ENCODE data around the gene GTPBP4. TPM values are rescaled to one million over a fixed set of nuclear protein-coding genes. Genes with fewer than 3 reads are reported as not detected.
A peak's percentile ranks its signal among the peaks of the same experiment; 100 is the strongest.

Gene GTPBP4
- 187 and 194 TPM in 2 replicates for total RNA-seq

DNA sequence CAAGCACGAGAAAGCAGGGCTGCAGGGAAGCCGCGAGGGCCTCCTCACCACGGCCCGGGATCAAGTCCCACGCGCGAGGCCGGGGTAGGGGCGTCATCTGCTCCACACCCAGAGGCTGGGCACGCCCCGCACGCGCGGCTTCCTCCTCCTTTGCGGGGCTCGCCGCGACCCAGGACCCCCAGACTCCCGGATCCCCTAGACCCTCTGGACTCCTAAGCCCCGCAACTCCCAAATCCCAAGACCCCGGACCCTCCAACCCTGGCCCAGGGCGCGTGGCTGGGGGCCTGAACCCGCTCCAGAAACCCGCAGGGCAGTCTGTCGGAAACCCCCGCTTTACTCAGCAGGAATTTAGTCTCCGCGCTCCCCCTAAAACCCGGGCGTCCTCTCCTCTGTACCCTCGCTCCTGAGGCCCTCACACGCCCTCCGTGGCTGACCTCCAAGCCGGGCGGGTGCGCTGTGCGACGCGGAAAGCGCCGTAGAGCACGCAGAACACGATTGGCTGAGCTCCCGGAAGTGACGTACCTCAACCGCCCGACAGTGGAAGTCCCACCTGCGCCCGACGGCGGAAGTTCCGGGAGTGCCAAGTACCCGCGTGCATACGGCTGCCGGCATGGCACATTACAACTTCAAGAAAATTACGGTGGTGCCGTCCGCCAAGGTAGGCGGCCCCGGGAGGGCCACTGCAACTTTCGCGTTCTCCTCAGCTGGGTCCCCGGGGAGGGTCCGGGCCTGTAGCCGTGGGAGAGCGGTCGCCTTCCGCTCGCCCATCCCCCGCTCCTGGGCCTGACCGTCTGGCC is at the start of gene GTPBP4:
Gene GTPBP4, plus strand, starts transcription at position 565 of the 797 bp plus-strand sequence. Its CDS starts 46 bp downstream, at position 611.
- intact Hi-C loops (cut with micrococcal nuclease): loop anchor here (1.0 to 2.0 kb wide), 5 partner anchors 22 to 69 kb away; partner anchors contain the start of genes IDI1, LARP4B and WDR37
- Mint-ChIP-seq H3K27ac (peak within 1 kb of the TSS; percentile 98), H3K4me3 (peak within 1 kb of the TSS; percentile 97), H3K9me3 (no peaks in the 10 kb centered on the region), H3K27me3 (no peaks in the 10 kb centered on the region), H3K4me1 (peaks cover 34% of the 10 kb centered on the region), H3K36me3 (ENCODE audit: low read depth) (peaks cover 39% of the 10 kb centered on the region)
- peak; percentile 99 for DNase-seq

DNA sequence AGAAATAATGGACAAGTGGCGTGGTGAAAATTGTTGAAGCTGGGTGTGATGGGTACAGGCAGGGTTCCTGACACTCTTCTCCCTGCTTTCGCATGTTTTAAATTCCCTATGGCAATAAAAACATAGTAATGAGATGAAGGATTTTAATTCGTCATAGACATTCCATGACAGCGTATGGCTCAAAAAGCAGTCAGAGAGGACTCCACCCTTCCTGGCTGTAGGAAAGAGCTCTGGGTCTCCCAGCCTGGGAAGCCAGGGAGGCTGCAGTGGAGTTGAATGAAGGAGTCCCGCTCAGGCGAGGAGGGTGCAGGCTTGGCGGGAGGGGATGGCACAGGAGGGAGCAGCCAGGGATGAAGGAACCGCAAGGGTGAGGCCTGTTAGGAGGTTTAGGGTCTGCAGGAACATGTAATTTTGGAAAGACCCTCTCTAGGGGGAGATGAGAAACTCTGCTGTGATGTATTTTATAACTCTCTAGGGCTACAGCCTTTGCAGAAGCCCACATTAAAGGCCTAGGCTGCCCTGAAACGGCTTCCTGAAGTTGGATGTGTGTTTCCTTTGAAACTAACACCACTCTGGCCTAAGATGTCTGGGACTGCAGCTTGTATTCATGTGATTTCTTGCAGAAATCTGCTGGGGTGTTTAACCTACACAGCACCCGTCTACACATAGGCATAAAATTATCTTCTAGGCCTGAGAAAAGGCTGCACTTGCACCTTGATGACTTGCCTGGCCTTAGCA is 49.1 kb upstream of the GTPBP4 start:
- intact Hi-C loops (cut with micrococcal nuclease): no loop called here
- Mint-ChIP-seq H3K27me3 (no peaks in the 10 kb centered on the region), H3K36me3 (ENCODE audit: low read depth) (no peaks in the 10 kb centered on the region), H3K4me3 (no peak overlapping the region), H3K4me1 (peaks cover 25% of the 10 kb centered on the region), H3K27ac (peak overlapping the region; percentile 35), H3K9me3 (no peaks in the 10 kb centered on the region)
- DNase-seq: peak; percentile 62

GRCh38 chr10:943334-944033 is 44.8 kb upstream of the GTPBP4 start:
- Mint-ChIP-seq H3K4me3 (no peak overlapping the region), H3K27me3 (no peaks in the 10 kb centered on the region), H3K27ac (no peak overlapping the region), H3K36me3 (ENCODE audit: low read depth) (no peaks in the 10 kb centered on the region), H3K4me1 (peaks cover 32% of the 10 kb centered on the region), H3K9me3 (no peaks in the 10 kb centered on the region)
- intact Hi-C loops (cut with micrococcal nuclease): no loop called here
- DNase-seq: no peak

GRCh38 chr10:944034-944831 is 44.0 kb upstream of the GTPBP4 start:
- DNase-seq: peak; percentile 78
- Mint-ChIP-seq H3K27ac (peak overlapping the region; percentile 64), H3K4me1 (peaks cover 26% of the 10 kb centered on the region), H3K9me3 (no peaks in the 10 kb centered on the region), H3K36me3 (ENCODE audit: low read depth) (no peaks in the 10 kb centered on the region), H3K4me3 (peak overlapping the region; percentile 50), H3K27me3 (no peaks in the 10 kb centered on the region)
- intact Hi-C loops (cut with micrococcal nuclease): no loop called here

GRCh38 chr10:945778-946177 is 42.5 kb upstream of the GTPBP4 start:
- DNase-seq: no peak
- H3K36me3 Mint-ChIP-seq (ENCODE audit: low read depth): no peaks in the 10 kb centered on the region
- no peak overlapping the region for H3K4me3 Mint-ChIP-seq
- H3K27ac Mint-ChIP-seq: no peak overlapping the region
- no peaks in the 10 kb centered on the region for H3K9me3 Mint-ChIP-seq
- intact Hi-C loops (cut with micrococcal nuclease): no loop called here
- H3K4me1 Mint-ChIP-seq: peaks cover 22% of the 10 kb centered on the region
- H3K27me3 Mint-ChIP-seq: peaks cover 9% of the 10 kb centered on the region

DNA sequence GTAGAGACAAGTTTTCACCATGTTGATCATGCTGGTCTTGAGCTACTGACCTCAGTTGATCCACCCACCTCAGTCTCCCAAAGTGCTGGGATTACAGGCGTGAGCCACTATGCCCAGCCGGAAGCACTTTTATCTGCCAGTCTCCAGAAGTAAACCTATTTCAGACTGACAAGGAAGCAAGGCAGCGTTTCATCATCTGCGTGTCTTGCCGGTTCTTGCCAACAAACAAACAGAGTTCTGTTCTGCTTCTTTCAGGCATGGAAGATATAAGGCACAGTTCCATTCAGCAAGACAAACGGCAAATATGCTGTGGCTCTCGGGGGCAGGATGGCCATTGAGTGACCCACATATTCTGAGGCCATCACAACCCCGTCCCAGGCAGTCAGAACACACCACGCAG is 41.2 kb upstream of the GTPBP4 start:
- H3K4me3 Mint-ChIP-seq: no peak overlapping the region
- H3K27ac Mint-ChIP-seq: no peak overlapping the region
- H3K27me3 Mint-ChIP-seq: peaks cover 11% of the 10 kb centered on the region
- intact Hi-C loops (cut with micrococcal nuclease): no loop called here
- no peak for DNase-seq
- H3K9me3 Mint-ChIP-seq: no peaks in the 10 kb centered on the region
- H3K4me1 Mint-ChIP-seq: peaks cover 20% of the 10 kb centered on the region
- no peaks in the 10 kb centered on the region for H3K36me3 Mint-ChIP-seq (ENCODE audit: low read depth)

- no peak for DNase-seq
- intact Hi-C loops (cut with micrococcal nuclease): no loop called here
- Mint-ChIP-seq H3K9me3 (no peaks in the 10 kb centered on the region), H3K36me3 (ENCODE audit: low read depth) (no peaks in the 10 kb centered on the region), H3K27ac (no peak overlapping the region), H3K4me1 (peaks cover 14% of the 10 kb centered on the region), H3K4me3 (no peak overlapping the region), H3K27me3 (peaks cover 11% of the 10 kb centered on the region)
These were observed 40.4 kb upstream of the GTPBP4 start for GRCh38 chr10:947881-948280.

GRCh38 chr10:948347-948746 is 39.9 kb upstream of the GTPBP4 start:
- Mint-ChIP-seq H3K9me3 (no peaks in the 10 kb centered on the region), H3K4me3 (no peak overlapping the region), H3K27me3 (peaks cover 11% of the 10 kb centered on the region), H3K36me3 (ENCODE audit: low read depth) (no peaks in the 10 kb centered on the region), H3K27ac (no peak overlapping the region), H3K4me1 (peaks cover 13% of the 10 kb centered on the region)
- intact Hi-C loops (cut with micrococcal nuclease): no loop called here
- no peak for DNase-seq

DNA sequence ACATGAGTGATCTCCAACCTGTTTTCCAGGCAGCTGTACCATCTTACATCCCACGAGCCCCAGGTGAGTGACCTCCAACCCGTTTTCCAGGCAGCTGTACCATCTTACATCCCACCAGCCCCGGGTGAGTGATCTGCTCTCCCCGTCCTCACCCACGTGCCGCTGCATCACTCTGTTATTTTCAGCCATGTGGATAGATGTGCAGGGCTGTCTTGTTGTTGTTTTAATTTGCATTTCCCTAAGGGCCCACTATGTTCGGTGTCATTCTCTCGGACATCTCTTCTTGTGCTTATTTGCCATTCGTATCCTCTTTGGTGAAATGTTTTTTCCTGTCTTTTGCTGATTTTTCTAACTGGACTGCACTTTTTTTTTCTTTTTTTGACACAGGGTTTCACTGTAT is 38.8 kb upstream of the GTPBP4 start:
- Mint-ChIP-seq H3K4me3 (no peak overlapping the region), H3K4me1 (peaks cover 3% of the 10 kb centered on the region), H3K9me3 (no peaks in the 10 kb centered on the region), H3K27ac (no peak overlapping the region), H3K27me3 (peaks cover 11% of the 10 kb centered on the region), H3K36me3 (ENCODE audit: low read depth) (no peaks in the 10 kb centered on the region)
- intact Hi-C loops (cut with micrococcal nuclease): no loop called here
- DNase-seq: no peak

- Mint-ChIP-seq H3K36me3 (ENCODE audit: low read depth) (no peaks in the 10 kb centered on the region), H3K4me1 (no peaks in the 10 kb centered on the region), H3K9me3 (no peaks in the 10 kb centered on the region), H3K4me3 (no peak overlapping the region), H3K27me3 (peaks cover 11% of the 10 kb centered on the region), H3K27ac (no peak overlapping the region)
- DNase-seq: no peak
- intact Hi-C loops (cut with micrococcal nuclease): no loop called here
These were observed 34.4 kb upstream of the GTPBP4 start for GRCh38 chr10:953836-954235.

- Mint-ChIP-seq H3K9me3 (no peaks in the 10 kb centered on the region), H3K4me1 (no peaks in the 10 kb centered on the region), H3K4me3 (no peak overlapping the region), H3K27me3 (peaks cover 10% of the 10 kb centered on the region), H3K36me3 (ENCODE audit: low read depth) (no peaks in the 10 kb centered on the region), H3K27ac (no peak overlapping the region)
- intact Hi-C loops (cut with micrococcal nuclease): no loop called here
- DNase-seq: no peak
These were observed 33.8 kb upstream of the GTPBP4 start for GRCh38 chr10:954396-954795.

DNA sequence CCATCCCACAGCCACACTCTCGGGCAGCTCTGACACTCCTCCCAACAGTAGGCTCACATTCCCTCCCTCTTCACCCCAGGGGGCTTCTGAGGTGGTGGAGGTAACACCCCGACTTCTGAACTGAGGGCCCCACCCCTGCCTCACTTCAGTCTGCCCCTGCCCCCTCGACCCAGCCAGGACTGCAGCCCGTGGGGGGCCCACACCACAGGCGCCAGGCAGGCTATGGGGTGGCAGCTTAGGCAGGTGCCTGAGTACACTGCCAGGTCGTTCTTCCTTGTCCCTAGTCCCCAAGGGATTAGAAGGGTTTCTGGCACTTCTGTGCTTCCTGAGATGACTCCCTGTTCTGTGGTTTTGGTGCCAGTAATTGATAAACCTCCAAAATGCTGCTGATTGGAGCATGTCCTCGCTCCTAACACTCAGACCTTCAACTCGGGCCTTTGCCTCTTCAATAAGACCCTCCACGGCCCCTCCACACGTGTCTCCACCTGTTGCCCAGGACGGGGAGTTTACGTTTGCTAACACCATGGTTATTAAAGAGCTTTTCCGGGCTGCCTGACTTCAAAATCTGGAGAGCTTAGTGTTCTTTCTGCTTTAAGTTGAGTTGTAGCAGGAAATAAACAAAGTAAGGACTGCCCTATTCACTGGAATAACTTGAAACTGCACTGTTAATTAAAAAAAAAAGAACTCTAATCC is 33.0 kb upstream of the GTPBP4 start:
- no peaks in the 10 kb centered on the region for H3K4me1 Mint-ChIP-seq
- no peak overlapping the region for H3K4me3 Mint-ChIP-seq
- H3K27ac Mint-ChIP-seq: no peak overlapping the region
- no peaks in the 10 kb centered on the region for H3K36me3 Mint-ChIP-seq (ENCODE audit: low read depth)
- peaks cover 8% of the 10 kb centered on the region for H3K27me3 Mint-ChIP-seq
- no peaks in the 10 kb centered on the region for H3K9me3 Mint-ChIP-seq
- intact Hi-C loops (cut with micrococcal nuclease): no loop called here
- no peak for DNase-seq

GRCh38 chr10:955820-956217 is 32.4 kb upstream of the GTPBP4 start:
- intact Hi-C loops (cut with micrococcal nuclease): no loop called here
- Mint-ChIP-seq H3K4me3 (no peak overlapping the region), H3K36me3 (ENCODE audit: low read depth) (no peaks in the 10 kb centered on the region), H3K4me1 (no peaks in the 10 kb centered on the region), H3K9me3 (no peaks in the 10 kb centered on the region), H3K27ac (no peak overlapping the region), H3K27me3 (peaks cover 5% of the 10 kb centered on the region)
- DNase-seq: no peak
